Endothelial cell (in vitro differentiated cells): ENCODE data around the gene TAPBPL. TPM values are rescaled to one million over a fixed set of nuclear protein-coding genes. Genes with fewer than 3 reads are reported as not detected.

Experiments
- DNase-seq: peaks from one replicate; pipeline ENCODE4 v3.0.0; 2021; ENCODE audit warnings: low spot score
- H3K27ac Mint-ChIP-seq: one replicate; pipeline ENCODE4 v1.8.0; 2021; ENCODE audit warnings: mixed read lengths, inconsistent platforms; ENCODE audit not compliant: unreplicated experiment
- H3K27me3 Mint-ChIP-seq: one replicate; pipeline ENCODE4 v1.8.0; 2021; ENCODE audit warnings: mild to moderate bottlenecking, moderate library complexity, mixed read lengths, inconsistent platforms; ENCODE audit not compliant: unreplicated experiment
- H3K36me3 Mint-ChIP-seq: one replicate; pipeline ENCODE4 v1.8.0; 2021; ENCODE audit warnings: mild to moderate bottlenecking, low read depth, mixed read lengths, inconsistent platforms; ENCODE audit not compliant: unreplicated experiment
- H3K4me1 Mint-ChIP-seq: one replicate; pipeline ENCODE4 v1.8.0; 2021; ENCODE audit warnings: mild to moderate bottlenecking, mixed read lengths, inconsistent platforms; ENCODE audit not compliant: unreplicated experiment
- H3K4me3 Mint-ChIP-seq: one replicate; pipeline ENCODE4 v1.8.0; 2021; ENCODE audit warnings: mild to moderate bottlenecking, mixed read lengths, inconsistent platforms; ENCODE audit not compliant: unreplicated experiment
- H3K9me3 Mint-ChIP-seq: one replicate; pipeline ENCODE4 v1.8.0; 2021; ENCODE audit warnings: mixed read lengths, inconsistent platforms; ENCODE audit not compliant: unreplicated experiment
- CTCF ChIP-seq: fragments of 200-600 bp; sonication (generic); IDR thresholded peaks from one replicate; pipeline ENCODE4 v1.5.0; 2021; ENCODE audit warnings: antibody characterized with exemption; ENCODE audit not compliant: unreplicated experiment
- total RNA-seq: library from RNA; stranded (reverse); fragmentation: NEBNext Ultra II Directional; extraction: Animal tissue kit (Norgen Biotek cat#: 25700); gene quantifications from one replicate; pipeline ENCODE4 v1.2.1, GENCODE V29; 2021; ENCODE audit not compliant: unreplicated experiment

Gene TAPBPL
- total RNA-seq, 1 donor from 2014 or later, result 2.8 TPM

GRCh38 chr12:6461401-6462233 is 9.8 kb downstream of the TAPBPL start:
- H3K36me3 Mint-ChIP-seq, result peaks cover 31% of the 10 kb centered on the region

GRCh38 chr12:6462234-6462995 is 10.6 kb downstream of the TAPBPL start:
- TF ChIP-seq CTCF, result no peak
- Mint-ChIP-seq H3K4me3 (peak overlapping the region; percentile 26), H3K27ac (no peak overlapping the region), H3K9me3 (no peaks in the 10 kb centered on the region), H3K27me3 (peaks cover 12% of the 10 kb centered on the region), H3K36me3 (peaks cover 30% of the 10 kb centered on the region), H3K4me1 (peaks cover 52% of the 10 kb centered on the region)
- DNase-seq, result no peak

More at GRCh38 chr12:6461401-6462233, 9.8 kb downstream of the TAPBPL start:
- DNase-seq, result no peak
- Mint-ChIP-seq H3K27ac (peak overlapping the region; percentile 28), H3K4me1 (peaks cover 52% of the 10 kb centered on the region), H3K4me3 (peak overlapping the region; percentile 26), H3K27me3 (peaks cover 12% of the 10 kb centered on the region), H3K9me3 (no peaks in the 10 kb centered on the region)
- TF ChIP-seq CTCF, result no peak

GRCh38 chr12:6463216-6463615 is 11.4 kb downstream of the TAPBPL start:
- no peak for DNase-seq
- Mint-ChIP-seq H3K4me1 (peaks cover 52% of the 10 kb centered on the region), H3K36me3 (peaks cover 30% of the 10 kb centered on the region), H3K9me3 (no peaks in the 10 kb centered on the region), H3K4me3 (peak overlapping the region; percentile 42), H3K27me3 (peaks cover 12% of the 10 kb centered on the region), H3K27ac (no peak overlapping the region)
- no peak for TF ChIP-seq CTCF

GRCh38 chr12:6463858-6464257 is 12.0 kb downstream of the TAPBPL start:
- DNase-seq, result no peak
- Mint-ChIP-seq H3K9me3 (no peaks in the 10 kb centered on the region), H3K4me1 (peaks cover 51% of the 10 kb centered on the region), H3K36me3 (peaks cover 27% of the 10 kb centered on the region), H3K27ac (no peak overlapping the region), H3K4me3 (no peak overlapping the region), H3K27me3 (peaks cover 12% of the 10 kb centered on the region)
- TF ChIP-seq CTCF, result no peak
